ENCODE data around the gene PLA2G2D. TPM values are rescaled to one million over a fixed set of nuclear protein-coding genes. Genes with fewer than 3 reads are reported as not detected.

PLA2G2D gene
- total and polyA plus RNA-seq, 9 of the 15 experiments (the other 6 are each of a cell fraction or from before 2014, with no cell fraction given) = not detected

DNA sequence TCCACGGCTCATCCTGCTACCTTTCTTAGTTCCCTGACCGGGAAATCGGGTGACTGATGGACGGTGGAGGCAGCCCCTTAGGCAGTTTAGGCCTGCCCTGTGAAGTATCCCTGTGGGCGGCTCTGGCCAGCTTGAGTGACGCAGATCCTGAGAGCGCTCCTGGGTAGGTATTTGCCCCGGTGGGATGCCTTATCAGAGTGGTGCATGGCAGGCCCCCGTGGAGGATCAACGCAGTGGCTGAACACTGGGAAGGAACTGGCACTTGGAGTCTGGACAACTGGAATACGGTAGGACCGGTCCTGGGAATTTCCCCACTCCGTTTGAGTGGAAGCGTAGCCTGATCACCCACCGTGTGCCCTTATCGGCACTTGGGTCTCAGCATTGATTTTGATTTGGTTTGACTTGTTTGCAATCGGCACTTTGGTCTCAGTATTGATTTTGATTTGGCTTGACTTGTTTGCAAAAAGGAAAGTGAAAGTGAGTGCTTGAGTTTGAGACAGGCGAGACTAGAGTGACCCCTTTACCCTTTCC lies 35.0 kb upstream of the PLA2G2D start:
- Histone ChIP-seq H3K9me1 (ENCODE audit: control insufficient read depth, insufficient read depth, low read length) (no peaks in the 10 kb centered on the region), H3K4me1 (replicated peaks in 1 of 2; ENCODE audit: control insufficient read depth in 2 of 2, insufficient read depth in 2 of 2, low read length in 2 of 2) (peaks cover 0 to 22% of the 10 kb centered on the region in 2 experiments; a peak in 3 of 5 replicates), H3K79me2 (ENCODE audit: control insufficient read depth, insufficient read depth, low read length) (no peaks in the 10 kb centered on the region), H3K9me3 (replicated peaks; ENCODE audit: control insufficient read depth, insufficient read depth, low read depth, low read length) (peaks cover under 1% of the 10 kb centered on the region), H3K4me2 (ENCODE audit: insufficient read depth, low read length) (no peak overlapping the region; the same call in 1 of the 2 replicates), H2AFZ (ENCODE audit: low read depth, low read length) (peak overlapping the region; percentile 50; the same call in 1 of the 2 replicates), H3K27me3 (ENCODE audit: control insufficient read depth in 2 of 2, insufficient read depth in 2 of 2, low read length in 2 of 2) (0 out of 5 replicates have a peak, but pooled peaks cover 0 to under 1% of the 10 kb centered on the region in 2 experiments), H4K20me1 (replicated peaks; ENCODE audit: control insufficient read depth, insufficient read depth, low read length) (no peaks in the 10 kb centered on the region), H3K9ac (ENCODE audit: insufficient read depth in 1 of 2, low read depth in 2 of 2, low read length in 2 of 2) (no peak overlapping the region), H3K4me3 (no peak overlapping the region), H3K36me3 (ENCODE audit: control insufficient read depth, insufficient read depth, low read length) (no peaks in the 10 kb centered on the region), H3K27ac (ENCODE audit: extremely low read depth, low read depth, low read length) (no peak overlapping the region)
- CTCF ChIA-PET (ENCODE audit: low intra/inter-chr PET ratio) = no interaction called here
- in situ Hi-C loops (cut with MboI) (loop anchor here (5.0 kb wide), 1 partner anchor 242 kb away; no protein-coding TSS in a partner anchor), intact Hi-C loops (cut with micrococcal nuclease) (no loop called here)
- POLR2A ChIA-PET = no interaction called here
- FAIRE-seq = no peak
- BruUV-seq (replicated peaks) = no TSS peak
- ATAC-seq = no peak
- DNase-seq (ENCODE audit: extremely low read depth in 1 of 4, low spot score in 3 of 4) = no peak
- 55% methylated on average over 18 of the region's 18 CpGs for WGBS (ENCODE audit: insufficient coverage, low coverage, missing lambda C conversion rate)
- TF ChIP-seq RBM17 (IDR thresholded peaks at IDR 0.05; ENCODE audit: borderline replicate concordance, low read depth, low read length) (no peak), MIER1 (IDR thresholded peaks at IDR 0.05; ENCODE audit: low read depth) (no peak), NFYB (IDR thresholded peaks at IDR 0.05; ENCODE audit: extremely low read depth, insufficient read length) (no peak), PCBP1 (IDR thresholded peaks at IDR 0.05; ENCODE audit: low read depth, low read length, poor library complexity, severe bottlenecking) (no peak), ZNF696 (CRISPR knock-in tag; conservative IDR thresholded peaks at IDR 0.05) (no peak), BDP1 (IDR thresholded peaks at IDR 0.05; ENCODE audit: insufficient read depth, insufficient read length) (no peak), NR1H2 (CRISPR knock-in tag; IDR thresholded peaks at IDR 0.05) (no peak), SMARCC2 (IDR thresholded peaks at IDR 0.05; ENCODE audit: low read depth) (no peak)
- TF ChIP-seq, protein P1, sequence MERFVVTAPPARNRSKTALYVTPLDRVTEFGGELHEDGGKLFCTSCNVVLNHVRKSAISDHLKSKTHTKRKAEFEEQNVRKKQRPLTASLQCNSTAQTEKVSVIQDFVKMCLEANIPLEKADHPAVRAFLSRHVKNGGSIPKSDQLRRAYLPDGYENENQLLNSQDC (CRISPR knock-in tag; IDR thresholded peaks at IDR 0.05) = no peak
- TF ChIP-seq, protein P2, sequence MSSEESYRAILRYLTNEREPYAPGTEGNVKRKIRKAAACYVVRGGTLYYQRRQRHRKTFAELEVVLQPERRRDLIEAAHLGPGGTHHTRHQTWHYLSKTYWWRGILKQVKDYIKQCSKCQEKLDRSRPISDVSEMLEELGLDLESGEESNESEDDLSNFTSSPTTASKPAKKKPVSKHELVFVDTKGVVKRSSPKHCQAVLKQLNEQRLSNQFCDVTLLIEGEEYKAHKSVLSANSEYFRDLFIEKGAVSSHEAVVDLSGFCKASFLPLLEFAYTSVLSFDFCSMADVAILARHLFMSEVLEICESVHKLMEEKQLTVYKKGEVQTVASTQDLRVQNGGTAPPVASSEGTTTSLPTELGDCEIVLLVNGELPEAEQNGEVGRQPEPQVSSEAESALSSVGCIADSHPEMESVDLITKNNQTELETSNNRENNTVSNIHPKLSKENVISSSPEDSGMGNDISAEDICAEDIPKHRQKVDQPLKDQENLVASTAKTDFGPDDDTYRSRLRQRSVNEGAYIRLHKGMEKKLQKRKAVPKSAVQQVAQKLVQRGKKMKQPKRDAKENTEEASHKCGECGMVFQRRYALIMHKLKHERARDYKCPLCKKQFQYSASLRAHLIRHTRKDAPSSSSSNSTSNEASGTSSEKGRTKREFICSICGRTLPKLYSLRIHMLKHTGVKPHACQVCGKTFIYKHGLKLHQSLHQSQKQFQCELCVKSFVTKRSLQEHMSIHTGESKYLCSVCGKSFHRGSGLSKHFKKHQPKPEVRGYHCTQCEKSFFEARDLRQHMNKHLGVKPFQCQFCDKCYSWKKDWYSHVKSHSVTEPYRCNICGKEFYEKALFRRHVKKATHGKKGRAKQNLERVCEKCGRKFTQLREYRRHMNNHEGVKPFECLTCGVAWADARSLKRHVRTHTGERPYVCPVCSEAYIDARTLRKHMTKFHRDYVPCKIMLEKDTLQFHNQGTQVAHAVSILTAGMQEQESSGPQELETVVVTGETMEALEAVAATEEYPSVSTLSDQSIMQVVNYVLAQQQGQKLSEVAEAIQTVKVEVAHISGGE (CRISPR knock-in tag; IDR thresholded peaks at IDR 0.05) = no peak
- TF ChIP-seq, protein P3, sequence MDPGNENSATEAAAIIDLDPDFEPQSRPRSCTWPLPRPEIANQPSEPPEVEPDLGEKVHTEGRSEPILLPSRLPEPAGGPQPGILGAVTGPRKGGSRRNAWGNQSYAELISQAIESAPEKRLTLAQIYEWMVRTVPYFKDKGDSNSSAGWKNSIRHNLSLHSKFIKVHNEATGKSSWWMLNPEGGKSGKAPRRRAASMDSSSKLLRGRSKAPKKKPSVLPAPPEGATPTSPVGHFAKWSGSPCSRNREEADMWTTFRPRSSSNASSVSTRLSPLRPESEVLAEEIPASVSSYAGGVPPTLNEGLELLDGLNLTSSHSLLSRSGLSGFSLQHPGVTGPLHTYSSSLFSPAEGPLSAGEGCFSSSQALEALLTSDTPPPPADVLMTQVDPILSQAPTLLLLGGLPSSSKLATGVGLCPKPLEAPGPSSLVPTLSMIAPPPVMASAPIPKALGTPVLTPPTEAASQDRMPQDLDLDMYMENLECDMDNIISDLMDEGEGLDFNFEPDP (CRISPR knock-in tag; IDR thresholded peaks at IDR 0.05) = no peak
- TF ChIP-seq, protein P4, sequence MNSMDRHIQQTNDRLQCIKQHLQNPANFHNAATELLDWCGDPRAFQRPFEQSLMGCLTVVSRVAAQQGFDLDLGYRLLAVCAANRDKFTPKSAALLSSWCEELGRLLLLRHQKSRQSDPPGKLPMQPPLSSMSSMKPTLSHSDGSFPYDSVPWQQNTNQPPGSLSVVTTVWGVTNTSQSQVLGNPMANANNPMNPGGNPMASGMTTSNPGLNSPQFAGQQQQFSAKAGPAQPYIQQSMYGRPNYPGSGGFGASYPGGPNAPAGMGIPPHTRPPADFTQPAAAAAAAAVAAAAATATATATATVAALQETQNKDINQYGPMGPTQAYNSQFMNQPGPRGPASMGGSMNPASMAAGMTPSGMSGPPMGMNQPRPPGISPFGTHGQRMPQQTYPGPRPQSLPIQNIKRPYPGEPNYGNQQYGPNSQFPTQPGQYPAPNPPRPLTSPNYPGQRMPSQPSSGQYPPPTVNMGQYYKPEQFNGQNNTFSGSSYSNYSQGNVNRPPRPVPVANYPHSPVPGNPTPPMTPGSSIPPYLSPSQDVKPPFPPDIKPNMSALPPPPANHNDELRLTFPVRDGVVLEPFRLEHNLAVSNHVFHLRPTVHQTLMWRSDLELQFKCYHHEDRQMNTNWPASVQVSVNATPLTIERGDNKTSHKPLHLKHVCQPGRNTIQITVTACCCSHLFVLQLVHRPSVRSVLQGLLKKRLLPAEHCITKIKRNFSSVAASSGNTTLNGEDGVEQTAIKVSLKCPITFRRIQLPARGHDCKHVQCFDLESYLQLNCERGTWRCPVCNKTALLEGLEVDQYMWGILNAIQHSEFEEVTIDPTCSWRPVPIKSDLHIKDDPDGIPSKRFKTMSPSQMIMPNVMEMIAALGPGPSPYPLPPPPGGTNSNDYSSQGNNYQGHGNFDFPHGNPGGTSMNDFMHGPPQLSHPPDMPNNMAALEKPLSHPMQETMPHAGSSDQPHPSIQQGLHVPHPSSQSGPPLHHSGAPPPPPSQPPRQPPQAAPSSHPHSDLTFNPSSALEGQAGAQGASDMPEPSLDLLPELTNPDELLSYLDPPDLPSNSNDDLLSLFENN (IDR thresholded peaks at IDR 0.05; ENCODE audit: low read depth in 2 of 2, low read length in 2 of 2) = no peak
